Stimulated activated CD4-positive, alpha-beta T cell treated with anti-CD3 and anti-CD28 coated beads, Interleukin-2, amount 100 ng/mL, for 24 hours (primary cell): ENCODE data around the gene DLG5.

Source experiments
- DNase-seq, 2 donors: peaks; one replicate each; pipeline ENCODE4 v3.0.0-alpha.2; 2020

DLG5 gene, protein sequence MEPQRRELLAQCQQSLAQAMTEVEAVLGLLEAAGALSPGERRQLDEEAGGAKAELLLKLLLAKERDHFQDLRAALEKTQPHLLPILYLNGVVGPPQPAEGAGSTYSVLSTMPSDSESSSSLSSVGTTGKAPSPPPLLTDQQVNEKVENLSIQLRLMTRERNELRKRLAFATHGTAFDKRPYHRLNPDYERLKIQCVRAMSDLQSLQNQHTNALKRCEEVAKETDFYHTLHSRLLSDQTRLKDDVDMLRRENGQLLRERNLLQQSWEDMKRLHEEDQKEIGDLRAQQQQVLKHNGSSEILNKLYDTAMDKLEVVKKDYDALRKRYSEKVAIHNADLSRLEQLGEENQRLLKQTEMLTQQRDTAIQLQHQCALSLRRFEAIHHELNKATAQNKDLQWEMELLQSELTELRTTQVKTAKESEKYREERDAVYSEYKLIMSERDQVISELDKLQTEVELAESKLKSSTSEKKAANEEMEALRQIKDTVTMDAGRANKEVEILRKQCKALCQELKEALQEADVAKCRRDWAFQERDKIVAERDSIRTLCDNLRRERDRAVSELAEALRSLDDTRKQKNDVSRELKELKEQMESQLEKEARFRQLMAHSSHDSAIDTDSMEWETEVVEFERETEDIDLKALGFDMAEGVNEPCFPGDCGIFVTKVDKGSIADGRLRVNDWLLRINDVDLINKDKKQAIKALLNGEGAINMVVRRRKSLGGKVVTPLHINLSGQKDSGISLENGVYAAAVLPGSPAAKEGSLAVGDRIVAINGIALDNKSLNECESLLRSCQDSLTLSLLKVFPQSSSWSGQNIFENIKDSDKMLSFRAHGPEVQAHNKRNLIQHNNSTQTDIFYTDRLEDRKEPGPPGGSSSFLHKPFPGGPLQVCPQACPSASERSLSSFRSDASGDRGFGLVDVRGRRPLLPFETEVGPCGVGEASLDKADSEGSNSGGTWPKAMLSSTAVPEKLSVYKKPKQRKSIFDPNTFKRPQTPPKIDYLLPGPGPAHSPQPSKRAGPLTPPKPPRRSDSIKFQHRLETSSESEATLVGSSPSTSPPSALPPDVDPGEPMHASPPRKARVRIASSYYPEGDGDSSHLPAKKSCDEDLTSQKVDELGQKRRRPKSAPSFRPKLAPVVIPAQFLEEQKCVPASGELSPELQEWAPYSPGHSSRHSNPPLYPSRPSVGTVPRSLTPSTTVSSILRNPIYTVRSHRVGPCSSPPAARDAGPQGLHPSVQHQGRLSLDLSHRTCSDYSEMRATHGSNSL (N-terminal part only)

DNA sequence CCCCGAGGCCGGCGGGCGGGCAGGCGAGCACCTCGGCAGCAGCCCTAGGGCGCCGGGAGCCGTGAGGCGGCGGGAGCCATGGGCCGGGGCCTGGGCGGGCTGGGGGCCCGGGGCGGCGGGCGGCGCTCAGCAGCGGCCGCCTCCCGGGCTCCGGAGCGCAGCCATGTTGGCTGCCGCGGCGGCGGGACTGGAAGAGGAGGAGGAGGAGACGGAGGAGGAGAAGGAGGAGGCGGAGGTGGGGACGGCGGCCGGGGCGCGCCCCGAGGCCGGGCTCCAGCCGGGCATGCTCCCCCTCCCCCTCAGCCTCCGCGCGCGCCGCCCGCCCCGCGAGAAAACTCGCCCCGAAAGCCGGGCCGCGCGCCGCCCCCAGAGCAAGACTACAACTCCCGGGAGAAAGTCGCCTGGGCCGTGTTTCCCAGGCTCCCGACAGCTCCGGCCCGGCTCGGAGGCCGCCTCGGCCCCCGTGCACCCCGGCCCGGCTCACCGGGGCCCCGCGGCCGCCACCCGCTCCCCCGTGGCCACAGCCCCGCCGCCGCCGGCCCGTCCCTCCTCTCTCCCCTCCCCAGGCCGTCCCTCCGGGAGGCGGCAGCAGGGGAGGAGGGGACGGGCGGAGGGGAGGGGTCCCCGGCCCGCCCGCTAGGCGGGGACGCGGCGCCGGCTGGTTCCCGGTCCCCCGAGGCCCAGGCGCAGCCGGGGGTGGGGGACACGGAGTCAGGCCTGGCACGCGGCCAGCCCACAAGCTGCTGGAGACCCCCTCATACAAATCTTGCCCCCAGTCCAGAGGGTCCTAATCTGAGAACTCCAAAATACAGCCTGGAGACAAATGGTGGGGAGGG lies at the start of gene DLG5:
Gene DLG5, minus strand, starts transcription at position 190 of the 836 bp plus-strand sequence. CDS start 235 bp downstream, outside the sequence.
- peak in 1 of 2 donors; percentile 57 for DNase-seq

DNA sequence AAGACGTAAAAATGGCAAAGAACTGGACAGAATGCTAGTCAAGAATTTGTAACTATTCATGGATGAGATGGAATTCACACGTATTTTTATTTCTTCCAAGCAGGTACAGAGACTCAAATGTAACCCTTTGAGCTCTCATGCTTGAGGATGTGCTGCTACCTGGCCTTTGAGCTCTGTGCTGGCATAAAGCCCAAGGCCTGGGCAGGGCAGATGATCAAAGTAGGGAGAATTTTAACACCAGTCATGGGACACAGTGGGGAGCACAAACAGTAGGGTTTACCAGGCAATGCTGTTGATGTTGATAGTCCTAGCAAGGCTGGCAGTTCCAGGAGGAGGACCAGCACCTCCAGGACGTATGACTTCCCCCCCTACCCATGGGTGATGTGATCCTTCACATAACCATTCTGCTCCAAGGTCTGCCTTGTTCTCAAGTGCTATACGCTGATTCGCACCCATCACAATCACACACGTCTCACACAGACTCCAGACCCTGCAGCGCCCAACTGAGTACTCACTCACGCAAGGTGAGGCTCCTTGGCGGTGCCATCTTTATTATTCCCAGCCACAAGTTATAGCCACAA lies 48.6 kb upstream of the DLG5 start:
- no peak for DNase-seq

DNA sequence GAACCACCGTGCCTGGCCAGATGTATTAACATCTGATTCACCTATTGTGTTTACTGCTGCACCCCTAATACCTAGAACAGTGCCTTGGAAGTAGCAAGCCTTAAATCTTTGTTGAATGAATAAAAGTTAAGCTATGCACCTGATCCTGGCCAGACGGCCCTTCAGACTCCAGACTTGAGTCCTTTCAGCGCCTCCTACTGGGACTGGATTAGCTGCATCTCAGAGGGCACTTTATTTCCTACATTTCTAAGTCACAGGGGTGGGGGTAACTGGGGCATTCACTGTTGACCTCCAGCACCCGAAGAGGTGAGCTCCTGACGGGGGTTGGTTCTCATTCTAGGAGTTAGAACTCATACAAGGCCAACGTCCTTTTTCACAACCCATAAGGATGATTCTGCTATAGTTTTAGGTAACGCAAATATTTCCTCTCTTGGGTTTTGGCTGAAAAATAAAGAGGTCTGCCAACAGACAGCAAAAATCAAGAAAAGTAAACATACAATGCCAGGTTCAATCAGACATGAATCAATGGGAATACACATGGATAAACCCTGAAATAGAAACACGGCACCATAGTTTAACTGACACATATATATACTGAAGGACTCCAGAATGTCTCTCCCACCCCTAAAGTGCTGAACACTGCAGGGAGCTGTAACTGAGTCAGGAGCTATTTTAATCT lies 48.0 kb upstream of the DLG5 start:
- DNase-seq: no peak

GRCh38 chr10:77973276-77973675 lies 46.7 kb upstream of the DLG5 start:
- DNase-seq: no peak

DNA sequence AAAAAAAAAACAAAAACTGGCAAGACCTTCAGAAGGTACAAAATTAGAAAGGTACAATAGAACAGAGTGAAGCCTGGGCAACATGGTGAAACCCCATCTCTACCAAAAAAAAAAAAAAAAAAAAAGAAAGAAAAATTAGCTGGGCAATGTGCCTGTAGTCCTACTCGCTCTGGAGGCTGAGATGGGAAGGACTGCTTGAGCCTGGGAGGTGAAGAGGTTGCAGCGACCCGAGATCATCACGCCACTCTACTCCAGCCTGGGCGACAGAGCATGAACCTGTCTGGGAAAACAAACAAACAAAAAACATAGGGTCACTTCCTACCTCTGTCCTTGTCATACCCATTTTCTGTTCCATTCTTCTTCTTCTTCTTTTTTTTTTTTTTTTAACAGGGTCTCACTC lies 45.6 kb upstream of the DLG5 start:
- no peak for DNase-seq

GRCh38 chr10:77971804-77972144 lies 45.2 kb upstream of the DLG5 start:
- no peak for DNase-seq

DNA sequence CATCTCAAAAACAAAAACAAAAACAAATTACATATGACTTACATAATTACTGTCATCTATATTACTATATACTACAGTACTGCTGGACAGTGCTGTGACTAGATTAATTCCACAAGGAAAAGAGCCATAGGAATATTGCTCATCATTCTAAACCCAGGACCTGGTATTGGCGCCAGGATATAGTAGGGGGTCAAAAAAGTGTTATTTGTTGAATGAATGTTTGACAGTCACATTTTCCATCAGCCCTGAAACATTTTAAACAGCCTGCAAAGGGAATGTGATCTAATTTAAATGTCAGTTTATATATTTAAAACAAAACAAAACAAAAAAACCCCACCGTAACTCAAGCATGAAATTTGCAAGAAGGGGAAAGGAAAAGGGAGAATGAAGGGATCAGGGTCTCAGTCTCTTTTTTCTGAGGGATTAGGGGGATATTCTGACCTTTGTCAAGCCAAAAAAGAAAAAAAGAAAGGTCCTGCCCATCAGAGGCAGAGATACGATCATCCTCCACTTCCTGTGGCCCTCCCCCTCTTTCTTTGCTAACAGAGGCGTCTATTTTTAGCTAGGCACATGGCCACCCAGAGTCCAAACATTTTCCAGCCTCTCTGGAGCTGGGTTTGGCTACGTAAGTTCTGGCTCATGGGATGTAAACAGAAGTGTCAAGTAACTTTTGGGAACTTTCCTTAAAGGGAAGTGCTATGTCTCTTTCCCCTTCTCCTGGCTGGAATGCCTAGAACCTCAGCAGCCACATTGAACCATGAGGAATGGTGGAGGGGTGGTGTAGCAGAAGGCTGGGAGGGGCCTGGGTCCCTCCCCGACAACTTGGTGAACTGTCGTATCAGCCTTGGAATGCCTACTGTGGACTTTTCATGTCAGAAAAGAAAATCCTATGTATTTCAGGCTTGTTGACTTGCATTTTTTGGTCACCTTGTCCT lies 44.6 kb upstream of the DLG5 start:
- DNase-seq: no peak

DNA sequence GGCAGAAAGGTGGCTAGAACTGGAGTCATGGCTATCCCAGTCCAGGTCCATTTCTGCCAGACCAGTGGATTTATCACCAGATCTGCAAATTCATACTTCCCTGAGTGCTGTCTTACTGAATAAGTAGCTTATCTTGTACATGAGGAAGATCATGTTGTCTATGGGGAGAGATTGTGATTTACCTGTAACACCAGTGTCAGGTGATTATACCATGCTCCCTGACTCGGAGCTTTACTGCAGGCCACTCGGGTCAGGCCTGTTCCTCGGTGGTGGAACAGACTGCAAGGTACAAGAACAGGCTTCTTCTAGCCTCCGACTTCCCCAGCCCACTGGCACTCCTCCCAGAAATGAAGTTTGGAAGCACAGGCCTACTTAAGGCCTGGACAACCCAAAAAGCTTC lies 42.6 kb upstream of the DLG5 start:
- DNase-seq: no peak

- no peak for DNase-seq
Observed at GRCh38 chr10:77967611-77968022, 41.1 kb upstream of the DLG5 start.

- DNase-seq: peak in 1 of 2 donors; percentile 11
Observed at GRCh38 chr10:77965294-77965693, 38.7 kb upstream of the DLG5 start.

DNA sequence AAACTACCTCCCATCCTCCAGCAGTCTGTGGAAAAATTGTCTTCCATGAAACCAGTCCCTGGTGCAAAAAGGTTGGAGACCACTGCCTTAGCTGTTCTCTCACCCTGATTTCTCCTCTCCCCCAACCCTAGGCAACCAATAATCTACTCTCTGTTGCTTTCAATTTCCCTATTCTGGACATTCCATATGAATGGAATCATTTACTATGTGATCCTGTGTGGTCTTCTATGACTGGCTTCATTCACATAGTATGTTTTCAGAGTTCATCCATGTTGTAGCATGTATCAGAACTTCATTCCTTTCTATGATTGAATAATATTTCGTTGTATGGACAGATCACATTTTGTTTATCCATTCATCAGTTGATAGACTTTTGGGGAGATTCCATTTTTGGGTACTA lies 38.3 kb upstream of the DLG5 start:
- no peak for DNase-seq

- DNase-seq: no peak
Observed at GRCh38 chr10:77963901-77964300, 37.3 kb upstream of the DLG5 start.

GRCh38 chr10:77962350-77963146 lies 36.0 kb upstream of the DLG5 start:
- no peak for DNase-seq

DNA sequence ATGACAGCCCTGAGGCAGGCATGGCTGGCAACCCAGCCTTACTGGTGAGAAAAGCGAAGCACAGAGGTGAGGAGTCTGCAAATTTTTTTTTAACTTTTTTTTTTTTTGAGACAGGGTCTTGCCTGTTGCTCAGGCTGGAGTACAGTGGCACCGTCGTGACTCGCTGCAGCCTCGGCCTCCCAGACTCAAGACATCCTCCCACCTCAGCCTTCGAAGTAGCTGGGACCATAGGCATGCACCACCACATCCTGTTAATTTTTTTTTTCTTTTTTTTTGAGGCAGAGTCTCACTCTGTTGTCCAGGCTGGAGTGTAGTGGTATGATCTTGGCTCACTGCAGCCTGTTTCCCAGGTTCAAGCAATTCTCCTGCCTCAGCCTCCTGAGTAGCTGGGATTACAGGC lies 35.1 kb upstream of the DLG5 start:
- no peak for DNase-seq

DNA sequence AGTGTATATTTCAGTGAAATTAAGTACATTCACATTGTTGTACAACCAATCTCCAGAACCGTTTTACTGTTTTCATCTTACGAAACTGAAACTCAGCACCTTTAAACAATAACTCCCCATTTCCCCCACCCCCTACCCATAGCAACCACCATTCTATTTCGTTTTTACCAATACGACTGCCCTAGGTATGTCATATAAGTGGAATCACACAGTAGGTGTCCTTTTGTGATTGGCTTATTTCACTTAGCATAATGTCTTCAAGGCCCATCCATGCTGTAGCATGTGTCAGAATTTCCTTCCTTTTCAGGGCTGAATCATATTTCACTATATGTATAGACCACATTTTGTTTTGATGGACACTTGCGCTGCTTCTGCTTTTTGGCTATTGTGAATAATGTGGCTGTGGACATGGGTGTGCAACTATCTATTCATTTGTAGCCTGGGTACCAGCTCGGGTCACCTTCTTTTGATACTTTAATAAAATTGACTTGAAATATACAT lies 34.3 kb upstream of the DLG5 start:
- DNase-seq: no peak

DNA sequence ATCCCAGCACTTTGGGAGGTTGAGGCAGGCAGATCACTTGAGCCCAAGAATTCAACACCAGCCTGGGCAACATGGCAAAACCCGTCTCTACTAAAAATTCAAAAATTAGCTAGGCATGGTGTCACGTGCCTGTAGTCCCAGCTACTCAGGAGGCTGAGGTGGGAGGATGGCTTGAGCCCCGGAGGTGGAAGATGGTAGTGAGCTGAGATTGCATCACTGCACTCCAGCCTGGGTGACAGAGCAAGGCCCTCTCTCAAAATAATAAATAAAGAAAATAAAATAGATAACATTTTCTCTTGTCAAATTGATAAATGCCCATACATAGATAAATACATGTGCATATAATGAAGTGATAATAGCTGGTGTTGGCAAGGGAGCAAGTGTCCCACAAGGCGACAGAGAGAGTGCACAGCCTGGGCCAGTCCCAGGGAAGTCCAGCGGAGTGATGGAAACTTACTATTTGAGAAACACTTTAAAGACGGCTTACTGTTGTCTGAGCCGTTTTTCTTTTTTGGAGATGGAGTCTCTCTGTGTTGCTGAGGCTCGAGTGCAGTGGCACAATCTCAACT lies 33.4 kb upstream of the DLG5 start:
- no peak for DNase-seq

DNA sequence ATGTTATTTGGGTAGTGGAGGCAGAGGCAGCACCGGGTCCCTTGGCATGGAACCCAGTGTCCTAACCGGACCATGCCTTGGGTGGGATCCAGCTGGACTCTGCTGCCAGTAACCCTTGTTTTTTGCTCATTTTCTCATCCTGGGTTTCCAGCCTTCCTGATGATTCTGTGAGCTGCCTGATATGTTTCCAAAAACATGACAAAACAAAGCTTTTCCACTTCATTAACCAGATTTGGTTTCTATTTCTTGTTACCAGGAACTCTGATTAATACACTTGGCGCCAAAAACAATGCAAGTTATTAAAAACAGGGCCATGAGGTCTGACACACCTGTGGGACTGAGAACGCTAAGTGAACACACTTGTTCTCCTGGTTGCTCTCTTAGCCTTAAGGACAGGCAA lies 32.8 kb upstream of the DLG5 start:
- no peak for DNase-seq

- DNase-seq: no peak
Observed at GRCh38 chr10:77955136-77955535, 28.6 kb upstream of the DLG5 start.

- DNase-seq: no peak
Observed at GRCh38 chr10:77949167-77949566, 22.6 kb upstream of the DLG5 start.
